ENCODE data around the gene HECTD4. TPM values are rescaled to one million over a fixed set of nuclear protein-coding genes. Genes with fewer than 3 reads are reported as not detected.

Gene HECTD4
- total RNA-seq, 1 experiment from 2014 or later = 30.0 TPM

DNA sequence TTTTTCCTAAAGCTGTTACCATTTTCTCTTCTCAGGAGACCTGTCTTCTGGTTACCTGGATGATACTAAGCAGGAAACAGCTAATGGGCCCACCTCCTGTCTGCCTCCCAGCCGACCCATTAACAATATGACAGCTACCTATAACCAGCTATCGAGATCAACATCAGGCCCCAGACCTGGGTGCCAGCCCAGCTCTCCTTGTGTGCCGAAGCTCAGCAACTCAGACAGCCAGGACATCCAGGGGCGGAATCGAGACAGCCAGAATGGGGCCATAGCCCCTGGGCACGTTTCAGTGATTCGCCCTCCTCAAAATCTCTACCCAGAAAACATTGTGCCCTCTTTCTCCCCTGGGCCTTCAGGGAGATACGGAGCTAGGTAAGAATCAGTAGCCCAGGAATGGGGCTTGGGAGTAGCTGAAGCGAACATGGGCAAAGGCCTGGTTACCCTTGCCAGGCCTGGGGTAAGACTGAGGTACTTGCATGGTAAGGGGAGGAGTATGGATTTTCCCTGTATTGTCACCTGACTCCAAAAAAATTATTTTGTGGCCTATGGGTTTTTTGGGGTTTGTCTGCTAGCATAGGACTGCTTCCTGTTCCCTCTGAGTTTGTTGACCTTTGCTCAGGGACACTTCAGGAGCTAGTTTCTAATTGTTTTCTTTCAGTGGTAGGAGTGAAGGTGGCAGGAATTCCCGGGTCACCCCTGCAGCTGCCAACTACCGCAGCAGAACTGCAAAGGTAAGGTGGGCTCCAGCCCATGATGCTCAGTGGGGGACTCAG, 230.3 kb downstream of the HECTD4 start:
- H3K27ac ChIP-seq (ENCODE audit: insufficient read length, low read depth, low read length) = no peak overlapping the region
- no peaks in the 10 kb centered on the region for H3K4me1 ChIP-seq (ENCODE audit: insufficient read depth, low read length)
- no peak overlapping the region for H2BK120ac ChIP-seq (ENCODE audit: low read depth, low read length, poor library complexity, severe bottlenecking)
- no peak overlapping the region for H2AK5ac ChIP-seq (ENCODE audit: insufficient read length, low read length)
- no peak overlapping the region for H2BK20ac ChIP-seq (ENCODE audit: low read depth, low read length, poor library complexity, severe bottlenecking)
- Mint-ChIP-seq H3K4me1 (no peaks in the 10 kb centered on the region), H3K4me3 (no peak overlapping the region), H3K9me3 (peaks cover 4 to 7% of the 10 kb centered on the region in 2 experiments; a peak in 4 of 5 replicates), H3K27me3 (ENCODE audit: low read depth) (no peaks in the 10 kb centered on the region), H3K27ac (peak overlapping the region in 2 of 3 experiments; percentile 58 to 69; a peak in 3 of 7 replicates), H3K36me3 (ENCODE audit: insufficient read depth in 1 of 3, low read depth in 3 of 3) (peaks cover 43 to 79% (median 69%) of the 10 kb centered on the region in 3 experiments; a peak in 6 of 7 replicates)
- no peak overlapping the region for H3K4me2 ChIP-seq (ENCODE audit: insufficient read depth, insufficient read length, low read length)
- no peaks in the 10 kb centered on the region for H3K27me3 ChIP-seq (ENCODE audit: insufficient read depth, low read length)
- no peak overlapping the region for H4K5ac ChIP-seq (ENCODE audit: insufficient read length, low read depth, low read length)
- no peak overlapping the region for H2BK12ac ChIP-seq (ENCODE audit: insufficient read length, low read depth, low read length)
- H3K23me2 ChIP-seq (ENCODE audit: insufficient read length, low read depth, low read length, poor library complexity, severe bottlenecking) = no peaks in the 10 kb centered on the region
- H3K23ac ChIP-seq (ENCODE audit: insufficient read length, low read depth, low read length) = no peak overlapping the region
- H2BK5ac ChIP-seq (ENCODE audit: insufficient read length, low read length) = no peak overlapping the region
- no peak overlapping the region for H3K14ac ChIP-seq (ENCODE audit: insufficient read depth, low read length)
- TF ChIP-seq, protein P1, sequence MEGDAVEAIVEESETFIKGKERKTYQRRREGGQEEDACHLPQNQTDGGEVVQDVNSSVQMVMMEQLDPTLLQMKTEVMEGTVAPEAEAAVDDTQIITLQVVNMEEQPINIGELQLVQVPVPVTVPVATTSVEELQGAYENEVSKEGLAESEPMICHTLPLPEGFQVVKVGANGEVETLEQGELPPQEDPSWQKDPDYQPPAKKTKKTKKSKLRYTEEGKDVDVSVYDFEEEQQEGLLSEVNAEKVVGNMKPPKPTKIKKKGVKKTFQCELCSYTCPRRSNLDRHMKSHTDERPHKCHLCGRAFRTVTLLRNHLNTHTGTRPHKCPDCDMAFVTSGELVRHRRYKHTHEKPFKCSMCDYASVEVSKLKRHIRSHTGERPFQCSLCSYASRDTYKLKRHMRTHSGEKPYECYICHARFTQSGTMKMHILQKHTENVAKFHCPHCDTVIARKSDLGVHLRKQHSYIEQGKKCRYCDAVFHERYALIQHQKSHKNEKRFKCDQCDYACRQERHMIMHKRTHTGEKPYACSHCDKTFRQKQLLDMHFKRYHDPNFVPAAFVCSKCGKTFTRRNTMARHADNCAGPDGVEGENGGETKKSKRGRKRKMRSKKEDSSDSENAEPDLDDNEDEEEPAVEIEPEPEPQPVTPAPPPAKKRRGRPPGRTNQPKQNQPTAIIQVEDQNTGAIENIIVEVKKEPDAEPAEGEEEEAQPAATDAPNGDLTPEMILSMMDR (conservative IDR thresholded peaks at IDR 0.05) = no peak
- WGBS (ENCODE audit: extremely low coverage, insufficient read length, low lambda C conversion rate) = no CpG with 5 or more reads among the region's 11 CpGs
- H3K79me1 ChIP-seq (ENCODE audit: insufficient read depth, low read depth, low read length, poor library complexity, severe bottlenecking) = no peaks in the 10 kb centered on the region
- H3K18ac ChIP-seq (ENCODE audit: insufficient read length, low read depth, low read length) = no peak overlapping the region
- no peak overlapping the region for H3K56ac ChIP-seq (ENCODE audit: insufficient read length, low read depth, low read length)
- H3T11ph ChIP-seq (ENCODE audit: low read length) = no peak overlapping the region
- H4K91ac ChIP-seq (ENCODE audit: insufficient read length, low read depth, low read length) = no peak overlapping the region
- H2BK15ac ChIP-seq (ENCODE audit: low read depth, low read length) = no peak overlapping the region
- H4K20me1 ChIP-seq (ENCODE audit: control insufficient read depth, insufficient read depth, insufficient read length) = no peaks in the 10 kb centered on the region
- H3K9me3 ChIP-seq (ENCODE audit: control insufficient read depth, low read depth, low read length) = no peaks in the 10 kb centered on the region
- DNase-seq = no peak
- no peak overlapping the region for H2AFZ ChIP-seq (ENCODE audit: low read length)
- no peak overlapping the region for H3K9ac ChIP-seq (ENCODE audit: extremely low read depth, insufficient read length, low read length)
- H3K79me2 ChIP-seq (ENCODE audit: insufficient read depth, low read length) = no peaks in the 10 kb centered on the region
- no peak overlapping the region for H4K8ac ChIP-seq (replicated peaks; ENCODE audit: insufficient read length, low read depth, low read length)
- H3K4ac ChIP-seq (ENCODE audit: low read depth, low read length) = no peak overlapping the region

Data from H9 (cell line).